Measurements from ENCODE around the gene SRC.
"Not testable (repeated sequence)": the region's sequence is repeated elsewhere in the genome, so short reads cannot be mapped to it uniquely, and the experiment has no call there.

Gene SRC

GRCh38 chr20:37364013-37364926 is 18.3 kb downstream of the SRC start:
- DNase-seq (ENCODE audit: low spot score): no peak

- no peak for DNase-seq (ENCODE audit: low spot score)
Measured at GRCh38 chr20:37364927-37365272, 19.0 kb downstream of the SRC start.

GRCh38 chr20:37365760-37366638 is 20.1 kb downstream of the SRC start:
- DNase-seq (ENCODE audit: low spot score): no peak

- DNase-seq (ENCODE audit: low spot score): no peak
Measured at GRCh38 chr20:37366743-37367142, 20.8 kb downstream of the SRC start.

GRCh38 chr20:37369846-37370245 is 23.9 kb downstream of the SRC start:
- DNase-seq (ENCODE audit: low spot score): no peak

- DNase-seq (ENCODE audit: low spot score): not testable (repeated sequence)
Measured at GRCh38 chr20:37371845-37372244, 25.9 kb downstream of the SRC start.

- DNase-seq (ENCODE audit: low spot score): no peak
Measured at GRCh38 chr20:37372441-37372840, 26.5 kb downstream of the SRC start.

GRCh38 chr20:37373020-37373598 is 27.2 kb downstream of the SRC start:
- no peak for DNase-seq (ENCODE audit: low spot score)

GRCh38 chr20:37375227-37375626 is 29.3 kb downstream of the SRC start:
- DNase-seq (ENCODE audit: low spot score): no peak

- no peak for DNase-seq (ENCODE audit: low spot score)
Measured at GRCh38 chr20:37376324-37376723, 30.4 kb downstream of the SRC start.

GRCh38 chr20:37376791-37377190 is 30.9 kb downstream of the SRC start:
- DNase-seq (ENCODE audit: low spot score): no peak

- DNase-seq (ENCODE audit: low spot score): no peak
Measured at GRCh38 chr20:37377346-37378081, 31.6 kb downstream of the SRC start.

- no peak for DNase-seq (ENCODE audit: low spot score)
Measured at GRCh38 chr20:37378420-37378784, 32.5 kb downstream of the SRC start.

GRCh38 chr20:37378785-37379598 is 33.1 kb downstream of the SRC start:
- no peak for DNase-seq (ENCODE audit: low spot score)

GRCh38 chr20:37379967-37380828 is 34.3 kb downstream of the SRC start:
- DNase-seq (ENCODE audit: low spot score): no peak

- no peak for DNase-seq (ENCODE audit: low spot score)
Measured at GRCh38 chr20:37380864-37381579, 35.1 kb downstream of the SRC start.

GRCh38 chr20:37381621-37382471 is 35.9 kb downstream of the SRC start:
- DNase-seq (ENCODE audit: low spot score): no peak

GRCh38 chr20:37382482-37383120 is 36.7 kb downstream of the SRC start:
- DNase-seq (ENCODE audit: low spot score): no peak
